ENCODE results near the gene KDM5A. TPM values are rescaled to one million over a fixed set of nuclear protein-coding genes. Genes with fewer than 3 reads are reported as not detected.

The KDM5A gene
- total and polyA plus RNA-seq, 8 donors: 4.1 to 43.8 (median 23.0) TPM

- TF ChIP-seq CTCF (IDR thresholded peaks at IDR 0.05): no peak
- WGBS, 2 donors: 70 to 84% methylated on average over 9 of the region's 9 CpGs
- DNase-seq (no peak), FAIRE-seq (no peak), ATAC-seq (no peak)
- no peak overlapping the region for H3K27ac ChIP-seq
- H3K4me3 ChIP-seq: no peak overlapping the region
- H3K27me3 ChIP-seq: no peaks in the 10 kb centered on the region
- intact Hi-C loops (cut with DNase I): no loop called here
- no peaks in the 10 kb centered on the region for H3K9me3 ChIP-seq
- H3K4me1 ChIP-seq: no peaks in the 10 kb centered on the region
- H3K36me3 ChIP-seq: no peaks in the 10 kb centered on the region
Measured at GRCh38 chr12:254912-255311, 134.2 kb downstream of the KDM5A start.

GRCh38 chr12:254039-254438 lies 135.1 kb downstream of the KDM5A start:
- no peaks in the 10 kb centered on the region for H3K36me3 ChIP-seq
- no peaks in the 10 kb centered on the region for H3K27me3 ChIP-seq
- DNase-seq (no peak), FAIRE-seq (no peak), ATAC-seq (no peak)
- H3K27ac ChIP-seq: no peak overlapping the region
- H3K4me1 ChIP-seq: no peaks in the 10 kb centered on the region
- no peak for TF ChIP-seq CTCF (IDR thresholded peaks at IDR 0.05)
- H3K9me3 ChIP-seq: no peaks in the 10 kb centered on the region
- no peak overlapping the region for H3K4me3 ChIP-seq
- intact Hi-C loops (cut with DNase I): no loop called here
- WGBS, 2 donors: 61 to 72% methylated on average over 10 of the region's 10 CpGs

- FAIRE-seq: no peak
- no peak for ATAC-seq
Measured at GRCh38 chr12:253116-253831, 135.8 kb downstream of the KDM5A start.

GRCh38 chr12:252636-253035 lies 136.5 kb downstream of the KDM5A start:
- peak in 2 of 6 donors; percentile 16 to 41 for DNase-seq
- no peak for TF ChIP-seq CTCF (IDR thresholded peaks at IDR 0.05)
- no peak for FAIRE-seq
- Histone ChIP-seq H3K4me3 (no peak overlapping the region), H3K36me3 (no peaks in the 10 kb centered on the region), H3K4me1 (no peaks in the 10 kb centered on the region), H3K27me3 (no peaks in the 10 kb centered on the region), H3K27ac (no peak overlapping the region), H3K9me3 (no peaks in the 10 kb centered on the region)
- intact Hi-C loops (cut with DNase I): no loop called here
- WGBS, 2 donors: 31 to 34% methylated on average over 5 of the region's 5 CpGs
- peak in 1 of 4 donors; percentile 25 for ATAC-seq

More at GRCh38 chr12:253116-253831, 135.8 kb downstream of the KDM5A start:
- Histone ChIP-seq H3K4me3 (no peak overlapping the region), H3K4me1 (no peaks in the 10 kb centered on the region), H3K36me3 (no peaks in the 10 kb centered on the region), H3K9me3 (no peaks in the 10 kb centered on the region), H3K27ac (no peak overlapping the region), H3K27me3 (no peaks in the 10 kb centered on the region)
- TF ChIP-seq CTCF (IDR thresholded peaks at IDR 0.05): no peak
- WGBS, 2 donors: 74 to 80% methylated on average over 12 of the region's 12 CpGs
- intact Hi-C loops (cut with DNase I): no loop called here
- DNase-seq: no peak

- no peak for TF ChIP-seq CTCF (IDR thresholded peaks at IDR 0.05)
- FAIRE-seq: no peak
- no peak for ATAC-seq
- Histone ChIP-seq H3K9me3 (no peaks in the 10 kb centered on the region), H3K4me1 (no peaks in the 10 kb centered on the region), H3K27ac (no peak overlapping the region), H3K27me3 (no peaks in the 10 kb centered on the region), H3K4me3 (no peak overlapping the region), H3K36me3 (no peaks in the 10 kb centered on the region)
- intact Hi-C loops (cut with DNase I): no loop called here
- DNase-seq: no peak
- 77 to 88% methylated on average over 3 of the region's 3 CpGs for WGBS, 2 donors
Measured at GRCh38 chr12:247271-247670, 141.8 kb downstream of the KDM5A start.

All from pancreas (tissue), 10 donors.